Mammary epithelial cell (primary cell): ENCODE measurements around the gene TTI1.

Experiments
- EZH2 ChIP-seq: IDR thresholded peaks from 2 replicates; pipeline ENCODE4 v1.6.1; 2012; ENCODE audit warnings: low read length, inconsistent platforms, borderline replicate concordance
- TF ChIP-seq, protein P1 (sequence below), 2 donors: IDR thresholded peaks in 1 of 2; conservative IDR thresholded peaks in 1 of 2; 2 replicates each; pipeline ENCODE4 v1.5.1; 2011 to 2012; ENCODE audit warnings: inconsistent platforms in 2 of 2, low read length in 2 of 2, mild to moderate bottlenecking in 2 of 2, control low read depth in 1 of 2, low read depth in 1 of 2; ENCODE audit not compliant: insufficient read depth in 1 of 2; ENCODE audit errors: extremely low read depth in 1 of 2

DNA sequence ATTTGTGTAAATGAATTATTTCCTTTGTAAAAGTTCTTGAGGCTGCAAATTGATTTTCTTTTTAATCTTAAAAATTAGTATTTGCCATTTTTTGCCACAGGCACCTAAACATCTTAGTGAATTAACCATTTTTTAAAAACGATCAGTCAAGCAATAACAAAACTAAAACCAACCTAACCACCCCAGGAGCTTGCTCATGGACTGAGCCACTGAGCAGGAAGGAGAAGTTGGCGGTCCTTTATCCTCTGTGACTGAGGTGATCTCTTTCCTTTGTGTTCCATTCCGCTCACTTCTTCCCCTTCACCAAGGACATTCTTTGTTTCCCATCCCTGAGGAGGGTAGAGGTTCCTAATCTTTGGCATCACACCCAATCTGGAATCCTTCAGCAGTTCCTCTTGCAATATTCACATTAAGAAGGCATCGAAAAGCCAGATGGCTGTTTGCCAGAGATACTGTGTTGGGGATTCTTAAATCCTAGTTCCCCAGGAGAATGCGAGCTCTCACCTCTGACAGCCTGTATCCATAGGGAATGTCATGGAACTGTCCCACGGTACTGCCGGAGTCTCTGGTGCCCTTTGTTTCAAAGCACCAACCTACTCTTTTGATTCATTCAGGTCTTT lies 30.8 kb upstream of the TTI1 start:
- TF ChIP-seq, protein P1, sequence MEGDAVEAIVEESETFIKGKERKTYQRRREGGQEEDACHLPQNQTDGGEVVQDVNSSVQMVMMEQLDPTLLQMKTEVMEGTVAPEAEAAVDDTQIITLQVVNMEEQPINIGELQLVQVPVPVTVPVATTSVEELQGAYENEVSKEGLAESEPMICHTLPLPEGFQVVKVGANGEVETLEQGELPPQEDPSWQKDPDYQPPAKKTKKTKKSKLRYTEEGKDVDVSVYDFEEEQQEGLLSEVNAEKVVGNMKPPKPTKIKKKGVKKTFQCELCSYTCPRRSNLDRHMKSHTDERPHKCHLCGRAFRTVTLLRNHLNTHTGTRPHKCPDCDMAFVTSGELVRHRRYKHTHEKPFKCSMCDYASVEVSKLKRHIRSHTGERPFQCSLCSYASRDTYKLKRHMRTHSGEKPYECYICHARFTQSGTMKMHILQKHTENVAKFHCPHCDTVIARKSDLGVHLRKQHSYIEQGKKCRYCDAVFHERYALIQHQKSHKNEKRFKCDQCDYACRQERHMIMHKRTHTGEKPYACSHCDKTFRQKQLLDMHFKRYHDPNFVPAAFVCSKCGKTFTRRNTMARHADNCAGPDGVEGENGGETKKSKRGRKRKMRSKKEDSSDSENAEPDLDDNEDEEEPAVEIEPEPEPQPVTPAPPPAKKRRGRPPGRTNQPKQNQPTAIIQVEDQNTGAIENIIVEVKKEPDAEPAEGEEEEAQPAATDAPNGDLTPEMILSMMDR (conservative IDR thresholded peaks at IDR 0.05 in 1 of 2, IDR thresholded peaks at IDR 0.05 in 1 of 2; ENCODE audit: extremely low read depth in 1 of 2, insufficient read depth in 1 of 2, low read depth in 1 of 2, low read length in 2 of 2), result no peak
- TF ChIP-seq EZH2, result no peak
